ENCODE measurements around the gene DHX34. TPM values are rescaled to one million over a fixed set of nuclear protein-coding genes. Genes with fewer than 3 reads are reported as not detected.
"Not testable (repeated sequence)": the region's sequence is repeated elsewhere in the genome, so short reads cannot be mapped to it uniquely, and the experiment has no call there.

Gene DHX34
- polyA plus RNA-seq, 3 donors: 3.4 to 34.4 (median 3.8) TPM

GRCh38 chr19:47363758-47364531, 14.8 kb downstream of the DHX34 start:
- intact Hi-C loops (cut with micrococcal nuclease): no loop called here
- Histone ChIP-seq H3K4me3 (replicated peaks in 1 of 3; ENCODE audit: low read depth in 2 of 3, low read length in 3 of 3) (peak overlapping the region in 1 of 3 experiments; percentile 34), H3K27me3 (ENCODE audit: control insufficient read depth in 2 of 2, insufficient read depth in 2 of 2, low read length in 2 of 2) (no peaks in the 10 kb centered on the region), H3K4me1 (ENCODE audit: control insufficient read depth in 1 of 2, insufficient read depth in 2 of 2, low read length in 2 of 2) (peaks cover 23 to 32% of the 10 kb centered on the region in 2 donors), H3K4me2 (replicated peaks; ENCODE audit: extremely low read depth, low read length, poor library complexity, severe bottlenecking) (peak overlapping the region; percentile 35), H3K9me3 (replicated peaks in 1 of 2; ENCODE audit: control insufficient read depth in 1 of 2, insufficient read depth in 1 of 2, low read length in 2 of 2) (no peaks in the 10 kb centered on the region), H3K9ac (ENCODE audit: insufficient read depth, low read length, poor library complexity, severe bottlenecking) (peak overlapping the region; percentile 74), H4K20me1 (ENCODE audit: insufficient read depth, low read length) (no peaks in the 10 kb centered on the region), H3K36me3 (replicated peaks in 1 of 2; ENCODE audit: control insufficient read depth in 1 of 2, insufficient read depth in 2 of 2, low read length in 2 of 2) (peaks cover 44 to 61% of the 10 kb centered on the region in 2 donors), H3K79me2 (ENCODE audit: insufficient read depth, low read length) (peaks cover 8% of the 10 kb centered on the region), H2AFZ (ENCODE audit: insufficient read depth, low read depth, low read length, poor library complexity, severe bottlenecking) (peak overlapping the region; percentile 15), H3K27ac (ENCODE audit: low read depth in 1 of 2, low read length in 2 of 2) (peak overlapping the region; percentile 98 to 99)
- Mint-ChIP-seq H3K36me3 (peaks cover 69 to 84% of the 10 kb centered on the region in 2 donors), H3K27me3 (ENCODE audit: low read depth in 3 of 3) (peaks cover 0 to 2% (median 0%) of the 10 kb centered on the region in 3 donors), H3K4me3 (peak overlapping the region in 1 of 2 donors; percentile 48), H3K4me1 (peaks cover 29% of the 10 kb centered on the region), H3K27ac (peak overlapping the region; percentile 97 to 99 (median 98)), H3K9me3 (peaks cover 0 to 6% (median 0%) of the 10 kb centered on the region in 7 donors)
- whole genome bisulfite sequencing (ENCODE audit: insufficient coverage): 61% methylated on average over 7 of the region's 13 CpGs
- TF ChIP-seq CTCF (IDR thresholded peaks at IDR 0.05): no peak
- DNase-seq: peak; percentile 81 to 97 (median 90)

GRCh38 chr19:47365455-47365854, 16.3 kb downstream of the DHX34 start:
- H3K4me3 ChIP-seq (replicated peaks in 1 of 3; ENCODE audit: low read depth in 2 of 3, low read length in 3 of 3); H3K79me2 ChIP-seq (ENCODE audit: insufficient read depth, low read length); H3K27me3 ChIP-seq (ENCODE audit: control insufficient read depth in 2 of 2, insufficient read depth in 2 of 2, low read length in 2 of 2); H3K27me3 Mint-ChIP-seq (ENCODE audit: low read depth in 3 of 3); H3K9ac ChIP-seq (ENCODE audit: insufficient read depth, low read length, poor library complexity, severe bottlenecking); H3K4me2 ChIP-seq (replicated peaks; ENCODE audit: extremely low read depth, low read length, poor library complexity, severe bottlenecking); H4K20me1 ChIP-seq (ENCODE audit: insufficient read depth, low read length); intact Hi-C loops (cut with micrococcal nuclease); H2AFZ ChIP-seq (ENCODE audit: insufficient read depth, low read depth, low read length, poor library complexity, severe bottlenecking); H3K4me3 Mint-ChIP-seq; H3K27ac ChIP-seq (ENCODE audit: low read depth in 1 of 2, low read length in 2 of 2); H3K9me3 ChIP-seq (replicated peaks in 1 of 2; ENCODE audit: control insufficient read depth in 1 of 2, insufficient read depth in 1 of 2, low read length in 2 of 2); H3K9me3 Mint-ChIP-seq; DNase-seq: not testable (repeated sequence)
- 100% methylated on average over 4 of the region's 10 CpGs for WGBS (ENCODE audit: insufficient coverage)
- peak overlapping the region in 6 of 7 donors; percentile 57 to 98 (median 80) for H3K27ac Mint-ChIP-seq
- peaks cover 65 to 78% of the 10 kb centered on the region in 2 donors for H3K36me3 Mint-ChIP-seq
- Histone ChIP-seq H3K36me3 (replicated peaks in 1 of 2; ENCODE audit: control insufficient read depth in 1 of 2, insufficient read depth in 2 of 2, low read length in 2 of 2) (peaks cover 30 to 46% of the 10 kb centered on the region in 2 donors), H3K4me1 (ENCODE audit: control insufficient read depth in 1 of 2, insufficient read depth in 2 of 2, low read length in 2 of 2) (peaks cover 38 to 47% of the 10 kb centered on the region in 2 donors)
- H3K4me1 Mint-ChIP-seq: peaks cover 44% of the 10 kb centered on the region
